ENCODE data around the gene RNF168. TPM values are rescaled to one million over a fixed set of nuclear protein-coding genes. Genes with fewer than 3 reads are reported as not detected.

Gene RNF168
- total and polyA plus RNA-seq, 2 of the 4 experiments (the other 2 are of a cell fraction): 2.5 to 15.2 TPM

- H3K23ac ChIP-seq (ENCODE audit: low read depth, low read length): no peak overlapping the region
- H3K56ac ChIP-seq (ENCODE audit: extremely low read depth, insufficient read depth, low read length): no peak overlapping the region
- 100% methylated on average over 3 of the region's 6 CpGs; no CpG with 5 or more reads in 1 of the 2 experiments for WGBS, 2 experiments (ENCODE audit: extremely low coverage in 2 of 2, insufficient read length in 1 of 2)
- no peaks in the 10 kb centered on the region; the same call in 1 of the 2 replicates for H3K4me1 ChIP-seq (ENCODE audit: control insufficient read depth, insufficient read depth, low read length)
- no peak overlapping the region for H3K4ac ChIP-seq (ENCODE audit: low read depth, low read length)
- H2BK15ac ChIP-seq (ENCODE audit: low read depth, low read length): no peak overlapping the region
- no peak overlapping the region for H2AK9ac ChIP-seq (replicated peaks; ENCODE audit: low read depth, low read length, poor library complexity)
- no peak for TF ChIP-seq MAFK (IDR thresholded peaks at IDR 0.05; ENCODE audit: low read depth, low read length)
- no peak for TF ChIP-seq ELK1 (IDR thresholded peaks at IDR 0.05; ENCODE audit: borderline replicate concordance, low read depth, low read length)
- no peak for TF ChIP-seq CEBPB (IDR thresholded peaks at IDR 0.05; ENCODE audit: low read depth, low read length)
- no peak for TF ChIP-seq POLR2A (IDR thresholded peaks at IDR 0.05; ENCODE audit: low read depth, low read length)
- TF ChIP-seq MXI1 (IDR thresholded peaks at IDR 0.05; ENCODE audit: borderline replicate concordance, low read depth, low read length): no peak
- no peak for TF ChIP-seq RCOR1 (IDR thresholded peaks at IDR 0.05; ENCODE audit: insufficient replicate concordance, low read length)
- TF ChIP-seq MAZ (IDR thresholded peaks at IDR 0.05; ENCODE audit: borderline replicate concordance, low read depth, low read length): no peak
- no peak for TF ChIP-seq NFE2L2 (IDR thresholded peaks at IDR 0.05; ENCODE audit: low read depth, low read length)
- no peak for TF ChIP-seq SMC3 (IDR thresholded peaks at IDR 0.05; ENCODE audit: low read depth, low read length)
- TF ChIP-seq FOS (IDR thresholded peaks at IDR 0.05; ENCODE audit: low read depth, low read length): no peak
- no peak for TF ChIP-seq USF2 (IDR thresholded peaks at IDR 0.05; ENCODE audit: low read depth, low read length)
- TF ChIP-seq BHLHE40 (IDR thresholded peaks at IDR 0.05; ENCODE audit: low read depth, low read length): no peak
- no peak for TF ChIP-seq CTCF (conservative IDR thresholded peaks at IDR 0.05; ENCODE audit: low read depth, low read length)
- TF ChIP-seq RFX5 (IDR thresholded peaks at IDR 0.05; ENCODE audit: low read depth, low read length): no peak
- no peak for TF ChIP-seq CHD1 (IDR thresholded peaks at IDR 0.05; ENCODE audit: low read depth, low read length)
- no peak for TF ChIP-seq RAD21 (IDR thresholded peaks at IDR 0.05; ENCODE audit: low read length)
- in situ Hi-C loops (cut with MboI; ENCODE audit: low sequenced_read_pairs): no loop called here
- no peak overlapping the region for H4K91ac ChIP-seq (ENCODE audit: insufficient read depth, low read depth, low read length)
- no peak overlapping the region for H3K18ac ChIP-seq (ENCODE audit: low read depth, low read length)
- ChIA-PET CTCF (interaction anchor here (0.5 to 0.6 kb wide), 3 partner anchors 19 to 66 kb away, joined by 3 to 4 read pairs (median 4); no protein-coding TSS in a partner anchor), POLR2A (ENCODE audit: unreplicated experiment) (no interaction called here)
- H2AFZ ChIP-seq (replicated peaks; ENCODE audit: low read length, poor library complexity): peak overlapping the region; percentile 63
- H3K4me3 ChIP-seq (ENCODE audit: insufficient read depth, low read depth, low read length): no peak overlapping the region
- H2BK120ac ChIP-seq (ENCODE audit: low read depth, low read length): no peak overlapping the region
- no peak overlapping the region for H2BK20ac ChIP-seq (ENCODE audit: low read depth, low read length)
- H3K27ac ChIP-seq (ENCODE audit: insufficient read depth, low read length): no peak overlapping the region
- H2BK5ac ChIP-seq (ENCODE audit: low read depth, low read length, poor library complexity, severe bottlenecking): no peak overlapping the region
- no peak overlapping the region for H3K4me2 ChIP-seq (ENCODE audit: low read depth, low read length)
- dilution Hi-C loops (cut with HindIII; ENCODE audit: low sequenced_read_pairs, unreplicated experiment): no loop called here
- H4K8ac ChIP-seq (ENCODE audit: low read depth in 2 of 2, low read length in 2 of 2): 0 out of 4 replicates have a peak overlapping the region, but pooled peaks of 1 of the 2 experiments have one; percentile 22
- H3K9me3 ChIP-seq (ENCODE audit: control insufficient read depth, insufficient read depth, low read length): no peaks in the 10 kb centered on the region
- H3K79me1 ChIP-seq (ENCODE audit: low read depth in 1 of 2, low read length in 2 of 2): no peaks in the 10 kb centered on the region
- H4K5ac ChIP-seq (ENCODE audit: low read depth, low read length): no peak overlapping the region
- no peak overlapping the region for H3K9ac ChIP-seq (ENCODE audit: low read depth, low read length)
- peak; percentile 88 for ATAC-seq (ENCODE audit: low read depth)
- peak; percentile 87 for DNase-seq
- intact Hi-C loops (cut with micrococcal nuclease): no loop called here
- H4K20me1 ChIP-seq (ENCODE audit: insufficient read depth, low read length): no peaks in the 10 kb centered on the region
- H3K36me3 ChIP-seq (ENCODE audit: control insufficient read depth, insufficient read depth, low read length): no peaks in the 10 kb centered on the region
- H3K9me1 ChIP-seq (ENCODE audit: insufficient read depth, low read length): peaks cover 7% of the 10 kb centered on the region
- H3K14ac ChIP-seq (replicated peaks; ENCODE audit: low read depth, low read length): no peak overlapping the region
- no peaks in the 10 kb centered on the region for H3K27me3 ChIP-seq (ENCODE audit: control insufficient read depth, insufficient read depth, low read length)
- H2AK5ac ChIP-seq (ENCODE audit: low read depth, low read length): no peak overlapping the region
- BruUV-seq (replicated peaks): no TSS peak
Measured at GRCh38 chr3:196440041-196440537, 63.5 kb downstream of the RNF168 start.

Measured in IMR-90 (cell line).